ENCODE data around the gene ERP27.

DNA sequence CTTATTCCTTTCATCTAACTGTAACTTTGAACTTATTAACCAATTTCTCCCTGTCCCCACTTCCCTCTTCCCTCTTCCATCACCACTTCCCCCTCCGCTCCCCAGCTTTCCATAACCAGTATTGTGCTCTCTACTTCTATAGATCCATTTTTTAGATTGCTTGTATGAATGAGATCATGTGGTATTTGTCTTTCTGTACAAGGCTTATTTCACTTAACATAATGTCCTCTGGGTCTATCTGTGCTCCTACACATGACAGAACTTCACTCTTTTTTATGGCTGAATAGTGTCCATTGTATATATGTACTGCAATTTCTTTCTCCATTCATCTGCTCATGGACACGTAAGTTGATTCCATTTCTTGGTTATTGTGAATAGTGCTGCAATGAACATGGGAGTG, 14.4 kb downstream of the ERP27 start:
- no peak for TF ChIP-seq POLR2A (IDR thresholded peaks at IDR 0.05; ENCODE audit: low read depth, low read length)
- no peak for TF ChIP-seq SPI1 (IDR thresholded peaks at IDR 0.05; ENCODE audit: low read depth, low read length)

Measured in GM12891 (cell line).